Suprapubic skin (tissue), 4 donors: ENCODE data around the gene PTPRN2.

Source experiments
- CTCF ChIP-seq, 2 donors: fragments of 200-600 bp in 1 of 2; fragments of 450-650 bp in 1 of 2; sonication (generic) in 1 of 2; IDR thresholded peaks; one replicate each; pipeline ENCODE4 v1.5.1; 2016 to 2019; ENCODE audit warnings: antibody characterized with exemption in 2 of 2, mild to moderate bottlenecking in 1 of 2, moderate library complexity in 1 of 2
- POLR2A ChIP-seq, 2 donors: fragments of 450-650 bp; IDR thresholded peaks; one replicate each; pipeline ENCODE4 v1.6.1; 2017; ENCODE audit warnings: antibody characterized with exemption in 2 of 2, mild to moderate bottlenecking in 2 of 2, moderate library complexity in 2 of 2
- POLR2AphosphoS5 ChIP-seq, 3 donors: sonication (generic); formaldehyde crosslinking; IDR thresholded peaks; one replicate each; pipeline ENCODE4 v1.6.1; 2017; ENCODE audit warnings: antibody characterized with exemption in 3 of 3

GRCh38 chr7:158364451-158364850 lies 223.2 kb downstream of the PTPRN2 start:
- TF ChIP-seq POLR2A (IDR thresholded peaks at IDR 0.05), result no peak
- TF ChIP-seq CTCF (IDR thresholded peaks at IDR 0.05), result no peak
- no peak for TF ChIP-seq POLR2AphosphoS5 (IDR thresholded peaks at IDR 0.05)
